ENCODE results near the gene KIR2DL4. TPM values are rescaled to one million over a fixed set of nuclear protein-coding genes. Genes with fewer than 3 reads are reported as not detected.
"Not testable (repeated sequence)": the region's sequence is repeated elsewhere in the genome, so short reads cannot be mapped to it uniquely, and the experiment has no call there.

Gene KIR2DL4
- under 1 TPM in 1 of 4 donors, not detected in 3; 0.05 TPM for polyA plus RNA-seq (ENCODE audit: insufficient read length in 4 of 4)

DNA sequence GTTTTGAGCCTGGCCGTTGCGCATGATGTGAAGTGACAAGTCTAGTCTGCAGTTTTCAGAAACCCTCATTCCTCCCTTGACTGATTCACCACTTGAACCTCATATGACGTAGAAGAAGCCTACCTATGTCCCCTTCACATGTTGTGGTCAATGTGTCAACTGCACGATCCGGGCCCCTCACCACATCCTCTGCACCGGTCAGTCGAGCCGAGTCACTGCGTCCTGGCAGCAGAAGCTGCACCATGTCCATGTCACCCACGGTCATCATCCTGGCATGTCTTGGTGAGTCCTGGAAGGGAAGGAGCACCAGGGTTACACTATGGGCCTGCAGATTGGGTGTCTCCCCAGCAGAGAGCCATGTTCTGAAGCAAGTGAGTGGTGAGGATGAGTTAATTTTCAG lies at the start of gene KIR2DL4:
Gene KIR2DL4 (plus strand): TSS at position 201 of the 400 bp plus-strand sequence. CDS start 42 bp downstream, at position 243.
- DNase-seq (ENCODE audit: low read depth in 4 of 4, low spot score in 3 of 4): no peak

DNA sequence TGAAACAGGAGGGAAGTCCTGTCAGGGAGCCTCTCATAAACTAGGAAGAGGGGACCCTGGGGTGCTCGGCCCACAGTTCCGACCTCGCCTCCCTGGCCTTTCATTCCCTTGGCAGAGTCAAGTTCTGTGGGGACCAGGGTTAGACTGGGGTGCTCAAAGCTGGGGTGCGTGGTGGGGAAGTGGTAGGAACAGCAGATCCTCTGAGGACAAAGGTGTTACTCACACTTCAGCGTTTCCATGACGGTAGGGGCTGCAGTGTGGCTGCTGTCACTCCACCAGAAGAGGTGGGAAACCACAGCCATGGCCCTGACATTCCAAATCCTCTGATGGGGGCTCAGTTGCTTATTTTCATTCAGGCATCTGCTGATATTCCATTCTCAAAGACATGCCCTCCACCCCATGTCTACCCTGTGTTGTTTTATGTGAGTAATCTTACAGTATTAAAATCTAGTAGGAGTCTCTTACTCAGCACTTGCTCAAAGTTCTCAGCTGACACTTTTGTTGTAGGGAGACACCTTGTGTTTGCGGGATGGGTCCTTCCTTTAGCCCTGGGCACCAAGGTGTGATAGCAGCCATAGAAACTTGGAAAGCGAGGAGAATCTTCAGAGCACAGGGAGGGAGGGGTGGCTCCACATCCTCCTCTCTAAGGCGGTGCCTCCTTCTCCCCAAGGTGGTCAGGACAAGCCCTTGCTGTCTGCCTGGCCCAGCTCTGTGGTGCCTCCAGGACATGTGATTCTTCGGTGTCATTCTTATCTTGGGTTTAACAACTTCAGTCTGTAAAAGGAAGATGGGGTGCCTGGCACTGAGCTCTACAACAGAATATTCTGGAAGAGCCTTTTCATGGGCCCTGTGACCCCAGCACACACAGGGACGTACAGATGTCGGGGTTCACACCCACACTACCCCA lies 47.0 kb upstream of the KIR2DL4 start:
- not testable (repeated sequence) for DNase-seq (ENCODE audit: low read depth in 4 of 4, low spot score in 3 of 4)

DNA sequence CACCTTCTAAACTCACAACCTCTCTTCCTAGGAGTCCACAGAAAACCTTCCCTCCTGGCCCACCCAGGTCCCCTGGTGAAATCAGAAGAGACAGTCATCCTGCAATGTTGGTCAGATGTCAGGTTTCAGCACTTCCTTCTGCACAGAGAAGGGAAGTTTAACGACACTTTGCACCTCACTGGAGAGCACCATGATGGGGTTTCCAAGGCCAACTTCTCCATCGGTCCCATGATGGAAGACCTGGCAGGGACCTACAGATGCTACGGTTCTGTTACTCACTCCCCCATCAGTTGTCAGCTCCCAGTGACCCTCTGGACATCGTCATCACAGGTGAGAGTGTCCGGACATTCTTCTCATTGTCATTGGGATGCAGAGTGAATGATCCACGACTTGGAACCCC lies 44.8 kb upstream of the KIR2DL4 start:
- DNase-seq (ENCODE audit: low read depth in 4 of 4, low spot score in 3 of 4): not testable (repeated sequence)

GRCh38 chr19:54764219-54764618 lies 39.2 kb upstream of the KIR2DL4 start:
- not testable (repeated sequence) for DNase-seq (ENCODE audit: low read depth in 4 of 4, low spot score in 3 of 4)

DNA sequence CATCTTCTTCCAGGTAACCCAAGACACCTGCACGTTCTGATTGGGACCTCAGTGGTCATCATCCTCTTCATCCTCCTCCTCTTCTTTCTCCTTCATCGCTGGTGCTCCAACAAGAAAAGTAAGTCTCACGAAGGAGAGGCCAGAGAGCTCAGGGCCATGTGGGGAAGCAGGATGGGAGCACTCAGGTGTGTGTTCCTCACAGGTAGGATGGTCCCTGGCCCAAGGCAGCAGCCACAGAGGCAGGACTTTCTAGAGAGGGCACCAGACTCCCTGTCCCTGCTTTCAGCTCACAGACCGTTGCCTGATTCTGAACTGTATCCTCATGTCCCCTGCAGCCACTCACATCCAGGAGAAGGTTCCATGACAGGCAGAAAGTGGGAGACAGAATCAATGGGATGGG lies 36.9 kb upstream of the KIR2DL4 start:
- DNase-seq (ENCODE audit: low read depth in 4 of 4, low spot score in 3 of 4): not testable (repeated sequence)

- DNase-seq (ENCODE audit: low read depth in 4 of 4, low spot score in 3 of 4): not testable (repeated sequence)
These were observed 33.8 kb upstream of the KIR2DL4 start, which contains the start of gene KIR2DL1 for GRCh38 chr19:54769646-54770045. TSS of gene KIR2DL1 (plus strand) at chr19:54769793. CDS start at chr19:54769851, 58 bp downstream.

DNA sequence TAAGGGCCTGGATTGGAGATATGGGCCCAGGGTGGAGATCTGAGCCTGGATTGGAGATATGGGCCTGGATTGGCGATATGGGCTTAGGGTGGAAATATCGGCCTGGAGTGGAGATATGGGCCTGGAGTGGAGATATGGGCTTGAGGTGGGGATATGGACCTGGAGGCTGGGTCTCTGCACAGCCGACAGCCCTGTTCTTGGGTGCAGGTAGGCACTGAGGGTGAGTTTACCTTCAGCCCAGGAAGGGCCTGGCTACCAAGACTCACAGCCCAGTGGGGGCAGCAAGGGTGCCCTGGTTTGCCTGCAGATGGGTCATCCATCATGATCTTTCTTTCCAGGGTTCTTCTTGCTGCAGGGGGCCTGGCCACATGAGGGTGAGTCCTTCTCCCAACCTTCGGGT lies 32.9 kb upstream of the KIR2DL4 start:
- not testable (repeated sequence) for DNase-seq (ENCODE audit: low read depth in 4 of 4, low spot score in 3 of 4)

GRCh38 chr19:54771018-54771960 lies 32.1 kb upstream of the KIR2DL4 start:
- not testable (repeated sequence) for DNase-seq (ENCODE audit: low read depth in 4 of 4, low spot score in 3 of 4)

DNA sequence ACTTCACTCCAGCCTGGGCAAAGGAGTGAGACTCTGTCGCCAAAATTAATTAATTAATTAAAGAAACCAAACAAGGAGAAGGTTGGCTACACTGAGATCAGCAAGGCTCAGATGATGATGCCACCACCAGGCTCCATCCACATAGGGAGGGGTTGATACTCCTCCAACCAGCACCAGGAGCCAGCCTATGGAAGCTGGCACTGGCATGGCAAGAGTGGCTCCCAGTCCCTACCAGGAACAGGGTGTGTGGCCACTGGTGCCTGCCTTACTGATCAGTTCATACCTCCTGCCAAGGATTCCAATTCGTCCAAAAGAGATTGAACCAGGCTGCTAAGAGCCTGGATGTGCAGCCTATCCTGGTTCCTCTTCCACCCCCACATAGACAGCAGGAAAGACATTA lies 30.7 kb upstream of the KIR2DL4 start:
- not testable (repeated sequence) for DNase-seq (ENCODE audit: low read depth in 4 of 4, low spot score in 3 of 4)

DNA sequence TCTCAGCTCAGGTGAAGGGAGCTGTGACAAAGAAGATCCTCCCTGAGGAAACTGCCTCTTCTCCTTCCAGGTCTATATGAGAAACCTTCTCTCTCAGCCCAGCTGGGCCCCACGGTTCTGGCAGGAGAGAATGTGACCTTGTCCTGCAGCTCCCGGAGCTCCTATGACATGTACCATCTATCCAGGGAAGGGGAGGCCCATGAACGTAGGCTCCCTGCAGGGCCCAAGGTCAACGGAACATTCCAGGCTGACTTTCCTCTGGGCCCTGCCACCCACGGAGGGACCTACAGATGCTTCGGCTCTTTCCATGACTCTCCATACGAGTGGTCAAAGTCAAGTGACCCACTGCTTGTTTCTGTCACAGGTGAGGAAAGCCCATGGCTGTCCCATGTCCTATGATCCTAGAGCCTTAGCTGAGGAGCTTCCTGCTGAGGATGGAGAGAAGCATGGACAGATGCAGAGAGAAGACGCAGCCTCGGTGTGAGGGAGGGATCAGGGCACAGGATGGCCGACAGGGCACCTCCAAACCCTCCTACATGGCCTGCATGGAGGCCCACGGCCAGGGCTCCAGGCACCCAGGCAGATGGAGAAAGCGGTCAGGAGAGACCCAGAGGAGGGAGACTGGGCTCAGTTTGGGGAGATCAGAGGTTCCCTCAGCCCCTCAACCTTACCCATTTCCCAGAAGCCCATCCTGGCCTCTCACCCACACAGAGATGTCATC lies 28.2 kb upstream of the KIR2DL4 start:
- DNase-seq (ENCODE audit: low read depth in 4 of 4, low spot score in 3 of 4): not testable (repeated sequence)

GRCh38 chr19:54775830-54776229 lies 27.6 kb upstream of the KIR2DL4 start:
- DNase-seq (ENCODE audit: low read depth in 4 of 4, low spot score in 3 of 4): not testable (repeated sequence)

DNA sequence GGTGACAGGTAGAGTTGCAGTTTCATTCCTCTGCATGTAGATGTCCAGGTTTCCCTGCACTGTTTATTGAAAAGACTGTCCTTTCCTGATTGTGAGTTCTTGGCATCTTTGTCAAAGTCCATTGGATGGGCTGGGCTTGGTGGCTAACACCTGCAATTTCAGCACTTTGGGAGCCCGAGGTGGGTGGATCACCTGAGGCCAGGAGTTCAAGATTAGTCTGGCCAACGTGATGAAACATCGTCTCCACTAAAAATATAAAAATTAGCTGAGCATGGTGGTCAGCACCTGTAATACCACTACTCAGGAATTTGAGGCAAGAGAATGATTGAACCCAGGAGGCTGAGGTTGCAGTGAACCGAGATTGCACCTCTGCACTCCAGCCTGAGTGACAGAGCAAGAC lies 25.6 kb upstream of the KIR2DL4 start:
- DNase-seq (ENCODE audit: low read depth in 4 of 4, low spot score in 3 of 4): not testable (repeated sequence)

DNA sequence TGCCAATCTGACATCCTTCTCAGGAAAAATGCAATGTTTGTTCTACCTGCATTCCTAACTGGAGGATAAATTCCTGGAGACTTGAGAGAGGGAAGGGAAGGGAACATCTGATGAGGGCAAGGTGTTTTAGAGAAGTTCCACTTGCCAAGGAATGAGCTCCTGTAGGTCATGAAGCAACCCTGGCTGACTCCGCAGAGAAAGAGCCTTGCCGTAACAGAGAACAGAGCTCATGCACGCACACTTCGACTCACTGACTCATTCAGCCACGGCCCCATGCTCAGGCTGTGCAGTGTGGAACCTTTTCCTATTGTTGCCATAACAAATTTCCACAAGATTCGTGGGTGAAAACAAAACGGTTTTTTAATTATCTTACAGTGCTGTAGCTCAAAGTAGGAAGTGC lies 24.5 kb upstream of the KIR2DL4 start:
- DNase-seq (ENCODE audit: low read depth in 4 of 4, low spot score in 3 of 4): not testable (repeated sequence)

DNA sequence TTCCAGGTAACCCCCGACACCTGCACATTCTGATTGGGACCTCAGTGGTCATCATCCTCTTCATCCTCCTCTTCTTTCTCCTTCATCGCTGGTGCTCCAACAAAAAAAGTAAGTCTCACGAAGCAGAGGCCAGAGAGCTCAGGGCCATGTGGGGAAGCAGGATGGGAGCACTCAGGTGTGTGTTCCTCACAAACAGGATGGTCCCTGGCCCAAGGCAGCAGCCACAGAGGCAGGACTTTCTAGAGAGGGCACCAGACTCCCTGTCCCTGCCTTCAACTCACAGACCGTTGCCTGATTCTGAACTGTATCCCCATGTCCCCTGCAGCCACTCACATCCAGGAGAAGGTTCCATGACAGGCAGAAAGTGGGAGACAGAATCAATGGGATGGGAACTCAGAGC lies 20.5 kb upstream of the KIR2DL4 start:
- not testable (repeated sequence) for DNase-seq (ENCODE audit: low read depth in 4 of 4, low spot score in 3 of 4)

GRCh38 chr19:54786091-54786723 lies 17.2 kb upstream of the KIR2DL4 start:
- DNase-seq (ENCODE audit: low read depth in 4 of 4, low spot score in 3 of 4): not testable (repeated sequence)

DNA sequence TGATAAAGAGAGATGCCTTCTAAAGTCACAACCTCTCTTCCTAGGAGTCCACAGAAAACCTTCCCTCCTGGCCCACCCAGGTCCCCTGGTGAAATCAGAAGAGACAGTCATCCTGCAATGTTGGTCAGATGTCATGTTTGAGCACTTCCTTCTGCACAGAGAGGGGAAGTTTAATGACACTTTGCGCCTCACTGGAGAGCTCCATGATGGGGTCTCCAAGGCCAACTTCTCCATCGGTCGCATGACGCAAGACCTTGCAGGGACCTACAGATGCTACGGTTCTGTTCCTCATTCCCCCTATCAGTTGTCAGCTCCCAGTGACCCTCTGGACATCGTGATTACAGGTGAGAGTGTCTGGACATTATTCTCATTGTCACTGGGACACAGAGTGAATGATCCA lies 15.3 kb upstream of the KIR2DL4 start:
- not testable (repeated sequence) for DNase-seq (ENCODE audit: low read depth in 4 of 4, low spot score in 3 of 4)

- DNase-seq (ENCODE audit: low read depth in 4 of 4, low spot score in 3 of 4): no peak
These were observed 12.7 kb upstream of the KIR2DL4 start for GRCh38 chr19:54790711-54791110.

GRCh38 chr19:54791476-54791875 lies 11.9 kb upstream of the KIR2DL4 start:
- no peak for DNase-seq (ENCODE audit: low read depth in 4 of 4, low spot score in 3 of 4)

DNA sequence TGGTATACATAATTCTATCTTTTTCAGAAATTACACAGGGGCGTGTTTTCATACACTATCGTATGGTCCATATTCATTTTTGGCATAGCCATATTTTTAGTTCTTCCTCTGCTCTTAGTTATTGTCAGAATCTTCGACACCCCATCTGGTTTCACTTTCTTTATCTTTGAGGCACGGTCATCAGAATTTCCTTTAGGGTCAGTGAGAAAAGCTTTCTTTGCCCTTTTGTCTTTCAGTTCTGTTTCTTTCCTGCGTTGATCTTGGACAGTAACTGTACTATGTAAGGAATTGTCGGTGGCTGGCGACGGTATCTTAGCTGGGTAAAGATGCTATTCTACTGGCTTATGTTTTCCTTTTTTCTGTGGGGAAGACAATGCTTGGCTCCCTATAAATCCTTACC lies 10.6 kb upstream of the KIR2DL4 start:
- no peak for DNase-seq (ENCODE audit: low read depth in 4 of 4, low spot score in 3 of 4)

DNA sequence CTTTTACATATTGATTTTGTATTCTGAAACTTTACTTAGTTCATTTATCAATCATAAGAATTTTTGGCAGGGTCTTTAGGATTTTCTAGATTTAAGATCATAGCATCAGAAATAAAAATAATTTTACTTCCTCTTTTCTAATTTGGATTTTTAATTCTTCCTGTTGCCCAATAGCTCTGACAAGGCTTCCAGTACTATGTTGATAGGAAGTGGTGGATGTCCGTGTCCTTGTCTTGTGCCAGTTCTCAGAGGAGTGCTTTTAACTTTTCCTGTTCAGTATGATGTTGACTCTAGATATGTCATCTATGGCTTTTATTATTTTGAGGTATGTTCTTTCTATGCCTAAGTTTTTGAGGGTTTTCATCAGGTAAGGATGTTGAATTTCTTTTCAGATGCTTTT lies 7.7 kb upstream of the KIR2DL4 start:
- no peak for DNase-seq (ENCODE audit: low read depth in 4 of 4, low spot score in 3 of 4)
